GM19395 (cell line): Measurements from ENCODE around the gene MEGF10.
"Not testable (repeated sequence)": the region's sequence is repeated elsewhere in the genome, so short reads cannot be mapped to it uniquely, and the experiment has no call there.

Experiments
- ATAC-seq: cut with Tn5 transposase; IDR thresholded peaks from one replicate; pipeline ENCODE4 v1.9.1; 2021; ENCODE audit warnings: mild to moderate bottlenecking, moderate library complexity; ENCODE audit not compliant: unreplicated experiment

MEGF10 gene

GRCh38 chr5:127297348-127298035 lies 6.9 kb downstream of the MEGF10 start:
- ATAC-seq = no peak

- no peak for ATAC-seq
Observed at GRCh38 chr5:127298036-127298429, 7.4 kb downstream of the MEGF10 start.

- no peak for ATAC-seq
Observed at GRCh38 chr5:127298656-127299055, 8.1 kb downstream of the MEGF10 start.

- ATAC-seq = no peak
Observed at GRCh38 chr5:127299678-127300077, 9.1 kb downstream of the MEGF10 start.

GRCh38 chr5:127302509-127302908 lies 11.9 kb downstream of the MEGF10 start:
- no peak for ATAC-seq

- no peak for ATAC-seq
Observed at GRCh38 chr5:127303404-127303803, 12.8 kb downstream of the MEGF10 start.

- no peak for ATAC-seq
Observed at GRCh38 chr5:127305493-127305892, 14.9 kb downstream of the MEGF10 start.

GRCh38 chr5:127306036-127306435 lies 15.4 kb downstream of the MEGF10 start:
- ATAC-seq = no peak

GRCh38 chr5:127306647-127307046 lies 16.1 kb downstream of the MEGF10 start:
- no peak for ATAC-seq

- ATAC-seq = no peak
Observed at GRCh38 chr5:127307868-127308267, 17.3 kb downstream of the MEGF10 start.

GRCh38 chr5:127308325-127308724 lies 17.7 kb downstream of the MEGF10 start:
- ATAC-seq = not testable (repeated sequence)

- ATAC-seq = no peak
Observed at GRCh38 chr5:127308945-127309344, 18.3 kb downstream of the MEGF10 start.

- no peak for ATAC-seq
Observed at GRCh38 chr5:127311349-127311748, 20.8 kb downstream of the MEGF10 start.

GRCh38 chr5:127311781-127312525 lies 21.4 kb downstream of the MEGF10 start:
- no peak for ATAC-seq

- no peak for ATAC-seq
Observed at GRCh38 chr5:127313379-127313778, 22.8 kb downstream of the MEGF10 start.

- ATAC-seq = peak; percentile 98
Observed at GRCh38 chr5:127313847-127314473, 23.4 kb downstream of the MEGF10 start.

- ATAC-seq = no peak
Observed at GRCh38 chr5:127316011-127316410, 25.4 kb downstream of the MEGF10 start.

GRCh38 chr5:127317385-127317784 lies 26.8 kb downstream of the MEGF10 start:
- ATAC-seq = not testable (repeated sequence)

GRCh38 chr5:127320032-127320965 lies 29.7 kb downstream of the MEGF10 start:
- ATAC-seq = peak; percentile 98

GRCh38 chr5:127321465-127321864 lies 30.9 kb downstream of the MEGF10 start:
- ATAC-seq = no peak

GRCh38 chr5:127322403-127322802 lies 31.8 kb downstream of the MEGF10 start:
- no peak for ATAC-seq
